ENCODE measurements around the gene GPR137B. TPM values are rescaled to one million over a fixed set of nuclear protein-coding genes. Genes with fewer than 3 reads are reported as not detected.

The GPR137B gene
- total and polyA plus RNA-seq, 2 experiments from 2014 or later: 4.5 to 11.1 TPM

DNA sequence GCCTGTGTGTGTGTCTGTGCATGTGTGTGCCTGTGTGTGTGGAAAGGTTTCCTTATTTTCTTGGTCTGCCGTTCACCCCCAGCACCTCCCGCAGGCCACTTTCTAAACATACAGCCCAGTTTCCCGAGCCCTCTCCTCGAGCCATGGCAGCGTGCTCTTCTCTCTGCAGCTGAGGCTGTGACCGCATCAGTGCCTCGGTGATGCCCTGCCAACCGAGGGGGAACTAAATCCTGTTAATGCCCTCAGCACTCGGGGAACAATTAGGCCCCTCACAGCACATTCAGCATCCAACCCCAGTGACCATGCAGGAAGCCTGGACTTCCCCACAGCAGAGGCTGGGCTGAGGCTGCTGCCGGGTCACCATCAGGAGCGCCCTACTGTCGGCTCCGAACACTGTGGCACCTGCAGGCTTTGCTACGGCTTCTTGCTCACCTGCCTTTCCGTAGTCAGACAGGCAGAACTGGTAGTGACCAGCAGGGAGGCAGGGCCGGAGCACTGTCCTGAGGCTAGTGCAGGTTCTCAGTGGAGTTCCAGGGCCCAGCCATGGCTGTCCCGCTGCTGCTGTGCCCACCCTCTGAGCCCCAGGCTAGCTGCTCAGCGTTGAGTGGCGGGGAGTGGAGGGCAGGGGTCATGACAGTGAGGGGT, 8.1 kb downstream of the GPR137B start:
- H3K27ac Mint-ChIP-seq: peak overlapping the region; percentile 70
- TF ChIP-seq EZH2phosphoT487 (IDR thresholded peaks at IDR 0.05; ENCODE audit: unreplicated experiment): no peak
- TF ChIP-seq STAT1 (IDR thresholded peaks at IDR 0.05; ENCODE audit: unreplicated experiment): no peak
- TF ChIP-seq, protein P1, sequence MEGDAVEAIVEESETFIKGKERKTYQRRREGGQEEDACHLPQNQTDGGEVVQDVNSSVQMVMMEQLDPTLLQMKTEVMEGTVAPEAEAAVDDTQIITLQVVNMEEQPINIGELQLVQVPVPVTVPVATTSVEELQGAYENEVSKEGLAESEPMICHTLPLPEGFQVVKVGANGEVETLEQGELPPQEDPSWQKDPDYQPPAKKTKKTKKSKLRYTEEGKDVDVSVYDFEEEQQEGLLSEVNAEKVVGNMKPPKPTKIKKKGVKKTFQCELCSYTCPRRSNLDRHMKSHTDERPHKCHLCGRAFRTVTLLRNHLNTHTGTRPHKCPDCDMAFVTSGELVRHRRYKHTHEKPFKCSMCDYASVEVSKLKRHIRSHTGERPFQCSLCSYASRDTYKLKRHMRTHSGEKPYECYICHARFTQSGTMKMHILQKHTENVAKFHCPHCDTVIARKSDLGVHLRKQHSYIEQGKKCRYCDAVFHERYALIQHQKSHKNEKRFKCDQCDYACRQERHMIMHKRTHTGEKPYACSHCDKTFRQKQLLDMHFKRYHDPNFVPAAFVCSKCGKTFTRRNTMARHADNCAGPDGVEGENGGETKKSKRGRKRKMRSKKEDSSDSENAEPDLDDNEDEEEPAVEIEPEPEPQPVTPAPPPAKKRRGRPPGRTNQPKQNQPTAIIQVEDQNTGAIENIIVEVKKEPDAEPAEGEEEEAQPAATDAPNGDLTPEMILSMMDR (conservative IDR thresholded peaks at IDR 0.05; ENCODE audit: low read depth in 2 of 2): 0 out of 4 replicates have a peak, but pooled peaks of 1 of the 2 experiments have one; percentile 2
- DNase-seq (ENCODE audit: low spot score) (no peak), ATAC-seq (peak; percentile 54)
- Histone ChIP-seq H3K4me3 (no peak overlapping the region), H3K9me2 (ENCODE audit: insufficient read depth) (no peaks in the 10 kb centered on the region), H3K36me3 (ENCODE audit: insufficient read depth) (no peaks in the 10 kb centered on the region), H3K27me3 (ENCODE audit: insufficient read depth) (no peaks in the 10 kb centered on the region), H3K27ac (ENCODE audit: low read depth) (no peak overlapping the region), H2AFZ (no peak overlapping the region), H3K4me2 (no peak overlapping the region), H3K4me1 (ENCODE audit: insufficient read depth) (no peaks in the 10 kb centered on the region), H3F3A (replicated peaks; ENCODE audit: low read depth) (no peaks in the 10 kb centered on the region), H4K20me1 (replicated peaks; ENCODE audit: insufficient read depth) (peaks cover 4% of the 10 kb centered on the region), H3K79me2 (replicated peaks; ENCODE audit: insufficient read depth) (peaks cover 33% of the 10 kb centered on the region)
- peaks cover 2% of the 10 kb centered on the region for H3K27me3 Mint-ChIP-seq (ENCODE audit: insufficient read depth, low read depth, poor library complexity)
- no peak overlapping the region for H3K4me3 Mint-ChIP-seq
- H3K9me3 Mint-ChIP-seq: no peaks in the 10 kb centered on the region
- H3K36me3 Mint-ChIP-seq (ENCODE audit: low read depth): peaks cover 8% of the 10 kb centered on the region; the same call in 2 of the 3 replicates
- peaks cover 21% of the 10 kb centered on the region for H3K4me1 Mint-ChIP-seq

DNA sequence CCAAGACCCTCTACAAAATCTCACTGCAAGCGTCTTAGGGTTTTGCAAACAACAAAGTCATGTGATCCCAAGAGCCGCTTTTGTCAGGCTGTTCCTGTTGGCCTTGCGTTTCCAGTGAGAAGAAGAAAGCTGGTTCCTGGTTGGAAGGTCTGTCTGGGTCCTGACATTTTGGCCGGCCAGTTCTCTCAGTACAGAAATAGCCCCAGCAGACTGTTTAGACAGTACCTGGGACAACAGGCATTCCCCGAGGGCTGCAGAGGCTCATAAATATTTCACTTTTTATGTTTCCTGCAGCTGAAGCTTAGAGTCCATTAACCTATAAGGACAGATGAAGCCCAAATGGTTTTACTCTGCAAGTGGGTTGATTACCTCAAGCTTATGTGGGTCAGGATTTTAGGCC, 8.6 kb downstream of the GPR137B start:
- H3F3A ChIP-seq (replicated peaks; ENCODE audit: low read depth): no peaks in the 10 kb centered on the region
- no peak overlapping the region for H3K4me3 ChIP-seq
- Mint-ChIP-seq H3K9me3 (no peaks in the 10 kb centered on the region), H3K36me3 (ENCODE audit: low read depth) (peaks cover 7% of the 10 kb centered on the region; the same call in 2 of the 3 replicates), H3K4me1 (peaks cover 25% of the 10 kb centered on the region), H3K27me3 (ENCODE audit: insufficient read depth, low read depth, poor library complexity) (peaks cover 2% of the 10 kb centered on the region), H3K4me3 (no peak overlapping the region), H3K27ac (no peak overlapping the region)
- H3K4me2 ChIP-seq: no peak overlapping the region
- H2AFZ ChIP-seq: no peak overlapping the region
- H3K79me2 ChIP-seq (replicated peaks; ENCODE audit: insufficient read depth): peaks cover 27% of the 10 kb centered on the region
- peaks cover 4% of the 10 kb centered on the region for H4K20me1 ChIP-seq (replicated peaks; ENCODE audit: insufficient read depth)
- no peak for ATAC-seq
- H3K27me3 ChIP-seq (ENCODE audit: insufficient read depth): no peaks in the 10 kb centered on the region
- H3K36me3 ChIP-seq (ENCODE audit: insufficient read depth): no peaks in the 10 kb centered on the region
- no peaks in the 10 kb centered on the region for H3K4me1 ChIP-seq (ENCODE audit: insufficient read depth)
- no peak overlapping the region for H3K27ac ChIP-seq (ENCODE audit: low read depth)
- no peak for DNase-seq (ENCODE audit: low spot score)
- no peaks in the 10 kb centered on the region for H3K9me2 ChIP-seq (ENCODE audit: insufficient read depth)
- no peak for TF ChIP-seq STAT1 (IDR thresholded peaks at IDR 0.05; ENCODE audit: unreplicated experiment)
- no peak for TF ChIP-seq ZNF331 (CRISPR knock-in tag; IDR thresholded peaks at IDR 0.05; ENCODE audit: low read depth)
- TF ChIP-seq, protein P2, sequence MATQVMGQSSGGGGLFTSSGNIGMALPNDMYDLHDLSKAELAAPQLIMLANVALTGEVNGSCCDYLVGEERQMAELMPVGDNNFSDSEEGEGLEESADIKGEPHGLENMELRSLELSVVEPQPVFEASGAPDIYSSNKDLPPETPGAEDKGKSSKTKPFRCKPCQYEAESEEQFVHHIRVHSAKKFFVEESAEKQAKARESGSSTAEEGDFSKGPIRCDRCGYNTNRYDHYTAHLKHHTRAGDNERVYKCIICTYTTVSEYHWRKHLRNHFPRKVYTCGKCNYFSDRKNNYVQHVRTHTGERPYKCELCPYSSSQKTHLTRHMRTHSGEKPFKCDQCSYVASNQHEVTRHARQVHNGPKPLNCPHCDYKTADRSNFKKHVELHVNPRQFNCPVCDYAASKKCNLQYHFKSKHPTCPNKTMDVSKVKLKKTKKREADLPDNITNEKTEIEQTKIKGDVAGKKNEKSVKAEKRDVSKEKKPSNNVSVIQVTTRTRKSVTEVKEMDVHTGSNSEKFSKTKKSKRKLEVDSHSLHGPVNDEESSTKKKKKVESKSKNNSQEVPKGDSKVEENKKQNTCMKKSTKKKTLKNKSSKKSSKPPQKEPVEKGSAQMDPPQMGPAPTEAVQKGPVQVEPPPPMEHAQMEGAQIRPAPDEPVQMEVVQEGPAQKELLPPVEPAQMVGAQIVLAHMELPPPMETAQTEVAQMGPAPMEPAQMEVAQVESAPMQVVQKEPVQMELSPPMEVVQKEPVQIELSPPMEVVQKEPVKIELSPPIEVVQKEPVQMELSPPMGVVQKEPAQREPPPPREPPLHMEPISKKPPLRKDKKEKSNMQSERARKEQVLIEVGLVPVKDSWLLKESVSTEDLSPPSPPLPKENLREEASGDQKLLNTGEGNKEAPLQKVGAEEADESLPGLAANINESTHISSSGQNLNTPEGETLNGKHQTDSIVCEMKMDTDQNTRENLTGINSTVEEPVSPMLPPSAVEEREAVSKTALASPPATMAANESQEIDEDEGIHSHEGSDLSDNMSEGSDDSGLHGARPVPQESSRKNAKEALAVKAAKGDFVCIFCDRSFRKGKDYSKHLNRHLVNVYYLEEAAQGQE (IDR thresholded peaks at IDR 0.05; ENCODE audit: unreplicated experiment): no peak
- no peak for TF ChIP-seq JUNB (IDR thresholded peaks at IDR 0.05; ENCODE audit: unreplicated experiment)
- TF ChIP-seq NANOG (IDR thresholded peaks at IDR 0.05; ENCODE audit: borderline replicate concordance): no peak
- TF ChIP-seq ZNF114 (CRISPR knock-in tag; IDR thresholded peaks at IDR 0.05): no peak
- TF ChIP-seq, protein P3, sequence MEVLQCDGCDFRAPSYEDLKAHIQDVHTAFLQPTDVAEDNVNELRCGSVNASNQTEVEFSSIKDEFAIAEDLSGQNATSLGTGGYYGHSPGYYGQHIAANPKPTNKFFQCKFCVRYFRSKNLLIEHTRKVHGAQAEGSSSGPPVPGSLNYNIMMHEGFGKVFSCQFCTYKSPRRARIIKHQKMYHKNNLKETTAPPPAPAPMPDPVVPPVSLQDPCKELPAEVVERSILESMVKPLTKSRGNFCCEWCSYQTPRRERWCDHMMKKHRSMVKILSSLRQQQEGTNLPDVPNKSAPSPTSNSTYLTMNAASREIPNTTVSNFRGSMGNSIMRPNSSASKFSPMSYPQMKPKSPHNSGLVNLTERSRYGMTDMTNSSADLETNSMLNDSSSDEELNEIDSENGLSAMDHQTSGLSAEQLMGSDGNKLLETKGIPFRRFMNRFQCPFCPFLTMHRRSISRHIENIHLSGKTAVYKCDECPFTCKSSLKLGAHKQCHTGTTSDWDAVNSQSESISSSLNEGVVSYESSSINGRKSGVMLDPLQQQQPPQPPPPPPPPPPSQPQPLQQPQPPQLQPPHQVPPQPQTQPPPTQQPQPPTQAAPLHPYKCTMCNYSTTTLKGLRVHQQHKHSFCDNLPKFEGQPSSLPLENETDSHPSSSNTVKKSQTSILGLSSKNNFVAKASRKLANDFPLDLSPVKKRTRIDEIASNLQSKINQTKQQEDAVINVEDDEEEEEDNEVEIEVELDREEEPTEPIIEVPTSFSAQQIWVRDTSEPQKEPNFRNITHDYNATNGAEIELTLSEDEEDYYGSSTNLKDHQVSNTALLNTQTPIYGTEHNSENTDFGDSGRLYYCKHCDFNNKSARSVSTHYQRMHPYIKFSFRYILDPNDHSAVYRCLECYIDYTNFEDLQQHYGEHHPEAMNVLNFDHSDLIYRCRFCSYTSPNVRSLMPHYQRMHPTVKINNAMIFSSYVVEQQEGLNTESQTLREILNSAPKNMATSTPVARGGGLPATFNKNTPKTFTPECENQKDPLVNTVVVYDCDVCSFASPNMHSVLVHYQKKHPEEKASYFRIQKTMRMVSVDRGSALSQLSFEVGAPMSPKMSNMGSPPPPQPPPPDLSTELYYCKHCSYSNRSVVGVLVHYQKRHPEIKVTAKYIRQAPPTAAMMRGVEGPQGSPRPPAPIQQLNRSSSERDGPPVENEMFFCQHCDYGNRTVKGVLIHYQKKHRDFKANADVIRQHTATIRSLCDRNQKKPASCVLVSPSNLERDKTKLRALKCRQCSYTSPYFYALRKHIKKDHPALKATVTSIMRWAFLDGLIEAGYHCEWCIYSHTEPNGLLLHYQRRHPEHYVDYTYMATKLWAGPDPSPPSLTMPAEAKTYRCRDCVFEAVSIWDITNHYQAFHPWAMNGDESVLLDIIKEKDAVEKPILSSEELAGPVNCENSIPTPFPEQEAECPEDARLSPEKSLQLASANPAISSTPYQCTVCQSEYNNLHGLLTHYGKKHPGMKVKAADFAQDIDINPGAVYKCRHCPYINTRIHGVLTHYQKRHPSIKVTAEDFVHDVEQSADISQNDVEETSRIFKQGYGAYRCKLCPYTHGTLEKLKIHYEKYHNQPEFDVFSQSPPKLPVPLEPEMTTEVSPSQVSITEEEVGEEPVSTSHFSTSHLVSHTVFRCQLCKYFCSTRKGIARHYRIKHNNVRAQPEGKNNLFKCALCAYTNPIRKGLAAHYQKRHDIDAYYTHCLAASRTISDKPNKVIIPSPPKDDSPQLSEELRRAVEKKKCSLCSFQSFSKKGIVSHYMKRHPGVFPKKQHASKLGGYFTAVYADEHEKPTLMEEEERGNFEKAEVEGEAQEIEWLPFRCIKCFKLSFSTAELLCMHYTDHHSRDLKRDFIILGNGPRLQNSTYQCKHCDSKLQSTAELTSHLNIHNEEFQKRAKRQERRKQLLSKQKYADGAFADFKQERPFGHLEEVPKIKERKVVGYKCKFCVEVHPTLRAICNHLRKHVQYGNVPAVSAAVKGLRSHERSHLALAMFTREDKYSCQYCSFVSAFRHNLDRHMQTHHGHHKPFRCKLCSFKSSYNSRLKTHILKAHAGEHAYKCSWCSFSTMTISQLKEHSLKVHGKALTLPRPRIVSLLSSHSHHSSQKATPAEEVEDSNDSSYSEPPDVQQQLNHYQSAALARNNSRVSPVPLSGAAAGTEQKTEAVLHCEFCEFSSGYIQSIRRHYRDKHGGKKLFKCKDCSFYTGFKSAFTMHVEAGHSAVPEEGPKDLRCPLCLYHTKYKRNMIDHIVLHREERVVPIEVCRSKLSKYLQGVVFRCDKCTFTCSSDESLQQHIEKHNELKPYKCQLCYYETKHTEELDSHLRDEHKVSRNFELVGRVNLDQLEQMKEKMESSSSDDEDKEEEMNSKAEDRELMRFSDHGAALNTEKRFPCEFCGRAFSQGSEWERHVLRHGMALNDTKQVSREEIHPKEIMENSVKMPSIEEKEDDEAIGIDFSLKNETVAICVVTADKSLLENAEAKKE (CRISPR knock-in tag; IDR thresholded peaks at IDR 0.05): no peak
- TF ChIP-seq EZH2 (IDR thresholded peaks at IDR 0.05; ENCODE audit: low read depth, unreplicated experiment): no peak
- TF ChIP-seq EZH2phosphoT487 (IDR thresholded peaks at IDR 0.05; ENCODE audit: unreplicated experiment): no peak
